ENCODE measurements around the gene TNFRSF18.

TNFRSF18 gene

DNA sequence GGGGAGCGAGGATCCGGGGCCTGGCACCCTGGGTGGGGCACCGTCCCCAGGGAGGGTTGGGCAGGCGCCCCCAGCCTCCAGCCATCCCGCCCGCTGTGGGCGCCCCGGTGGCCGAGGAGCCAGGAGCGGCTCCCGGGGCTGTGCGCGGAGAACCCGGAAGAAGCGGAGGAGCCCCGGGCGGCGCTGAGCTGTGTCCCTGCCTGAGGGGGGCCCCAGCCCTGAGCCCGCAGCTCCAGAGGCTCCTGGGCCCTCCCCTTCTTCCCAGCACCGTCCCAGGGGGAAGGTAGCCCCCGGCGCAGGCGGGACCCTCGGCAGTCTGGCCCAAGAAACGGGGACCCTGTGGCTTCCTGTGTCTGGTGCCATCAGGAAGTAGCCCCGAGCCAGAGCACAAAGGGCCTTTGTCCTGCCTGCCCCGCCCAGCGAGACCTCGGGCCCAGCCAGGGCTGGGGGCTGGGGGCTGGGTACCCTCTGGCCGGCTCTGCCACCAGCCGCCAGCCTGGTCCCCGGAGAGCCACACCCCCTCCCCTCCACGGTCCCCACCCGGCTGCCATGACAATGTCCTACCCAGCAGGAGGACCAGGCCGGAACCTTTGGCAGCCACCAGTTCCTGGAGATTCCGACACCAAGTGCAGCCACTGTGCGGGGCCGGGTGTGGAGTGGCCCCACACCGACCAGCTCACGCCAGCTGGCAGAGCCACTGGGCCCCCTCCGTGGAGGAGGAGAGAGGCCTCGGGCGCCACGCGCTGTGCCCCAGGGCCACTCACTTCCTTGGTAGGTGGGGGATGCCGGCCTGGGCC, 48.3 kb downstream of the TNFRSF18 start:
- Histone ChIP-seq H3K4me2 (ENCODE audit: low read length, poor library complexity, severe bottlenecking) (peak overlapping the region; percentile 86), H2BK12ac (ENCODE audit: low read length in 2 of 2) (peak overlapping the region; percentile 9 to 94), H3K18ac (ENCODE audit: low read depth in 1 of 2, low read length in 2 of 2) (peak overlapping the region; percentile 90 to 97), H3K4me1 (ENCODE audit: control insufficient read depth, insufficient read depth, low read depth, low read length) (peaks cover 40% of the 10 kb centered on the region), H3K79me1 (replicated peaks; ENCODE audit: low read length, poor library complexity, severe bottlenecking) (peaks cover 1% of the 10 kb centered on the region), H2BK120ac (ENCODE audit: low read depth, low read length) (peak overlapping the region; percentile 98), H3K27me3 (ENCODE audit: control insufficient read depth in 1 of 2, insufficient read depth in 1 of 2, low read length in 2 of 2) (peaks cover 0 to 23% of the 10 kb centered on the region in 2 experiments), H4K91ac (ENCODE audit: low read length) (peak overlapping the region; percentile 98), H2BK5ac (ENCODE audit: low read depth, low read length, poor library complexity, severe bottlenecking) (peak overlapping the region; percentile 68), H4K8ac (ENCODE audit: low read length) (peak overlapping the region; percentile 97), H3K27ac (ENCODE audit: low read length, poor library complexity, severe bottlenecking) (no peak overlapping the region), H3K36me3 (ENCODE audit: control insufficient read depth in 1 of 2, insufficient read depth in 2 of 2, low read depth in 1 of 2, low read length in 2 of 2) (peaks cover 0 to 15% of the 10 kb centered on the region in 2 experiments), H2AFZ (ENCODE audit: low read depth, low read length) (peak overlapping the region; percentile 47), H2BK15ac (ENCODE audit: low read depth, poor library complexity, severe bottlenecking) (peak overlapping the region; percentile 98), H3K4ac (ENCODE audit: low read depth in 1 of 2, low read length in 2 of 2) (peak overlapping the region; percentile 69 to 96), H3K4me3 (ENCODE audit: insufficient read depth in 1 of 2, low read depth in 1 of 2, low read length in 2 of 2) (peak overlapping the region; percentile 39 to 80), H3K9ac (ENCODE audit: low read length) (peak overlapping the region; percentile 89), H3K9me3 (ENCODE audit: control insufficient read depth, low read length) (no peaks in the 10 kb centered on the region), H3K23ac (ENCODE audit: low read length in 2 of 2) (peak overlapping the region in 1 of 2 experiments; percentile 46), H2AK5ac (ENCODE audit: low read length, severe bottlenecking) (peak overlapping the region; percentile 90), H3K14ac (ENCODE audit: low read length in 2 of 2) (peak overlapping the region in 1 of 2 experiments; percentile 95)
- DNase-seq: peak; percentile 37
- 38% methylated on average over 43 of the region's 46 CpGs for WGBS

DNA sequence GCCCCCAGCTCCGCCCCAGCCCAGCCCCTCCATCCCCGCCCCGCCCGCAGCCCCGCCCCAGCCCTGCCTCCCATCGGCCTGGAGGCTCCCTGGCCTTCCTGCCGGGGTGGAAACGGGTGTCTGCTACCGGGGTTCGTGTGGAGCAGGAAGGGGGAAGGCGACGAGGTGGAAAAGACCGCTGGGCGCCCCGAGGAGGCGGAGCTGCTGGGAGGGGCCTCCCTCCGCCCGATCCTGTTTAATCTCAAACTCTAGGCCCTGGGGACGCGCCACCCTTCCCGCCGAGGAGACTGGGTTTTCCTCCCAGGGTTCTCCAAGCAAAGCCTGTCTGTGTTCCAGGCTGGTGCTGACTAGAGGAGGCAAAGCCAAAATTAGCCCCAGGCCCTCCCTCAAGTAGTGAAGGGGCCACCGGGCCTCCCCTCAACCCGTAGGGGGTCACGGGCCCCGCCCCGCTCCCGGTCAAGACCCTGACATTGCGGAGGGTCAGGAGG, 48.9 kb downstream of the TNFRSF18 start:
- Histone ChIP-seq H3K14ac (ENCODE audit: low read length in 2 of 2) (peak overlapping the region in 1 of 2 experiments; percentile 91), H3K4ac (ENCODE audit: low read depth in 1 of 2, low read length in 2 of 2) (peak overlapping the region; percentile 69 to 96), H3K27ac (ENCODE audit: low read length, poor library complexity, severe bottlenecking) (peak overlapping the region; percentile 55), H4K91ac (ENCODE audit: low read length) (peak overlapping the region; percentile 98), H3K4me1 (ENCODE audit: control insufficient read depth, insufficient read depth, low read depth, low read length) (peaks cover 34% of the 10 kb centered on the region), H2AFZ (ENCODE audit: low read depth, low read length) (peak overlapping the region; percentile 36), H3K23ac (ENCODE audit: low read length in 2 of 2) (no peak overlapping the region), H3K9ac (ENCODE audit: low read length) (peak overlapping the region; percentile 89), H3K9me3 (ENCODE audit: control insufficient read depth, low read length) (no peaks in the 10 kb centered on the region), H2BK12ac (ENCODE audit: low read length in 2 of 2) (no peak overlapping the region), H3K27me3 (ENCODE audit: control insufficient read depth in 1 of 2, insufficient read depth in 1 of 2, low read length in 2 of 2) (peaks cover 0 to 16% of the 10 kb centered on the region in 2 experiments), H2AK5ac (ENCODE audit: low read length, severe bottlenecking) (peak overlapping the region; percentile 90), H3K4me2 (ENCODE audit: low read length, poor library complexity, severe bottlenecking) (peak overlapping the region; percentile 86), H3K4me3 (ENCODE audit: insufficient read depth in 1 of 2, low read depth in 1 of 2, low read length in 2 of 2) (peak overlapping the region; percentile 39 to 80), H3K36me3 (ENCODE audit: control insufficient read depth in 1 of 2, insufficient read depth in 2 of 2, low read depth in 1 of 2, low read length in 2 of 2) (peaks cover 0 to 15% of the 10 kb centered on the region in 2 experiments), H2BK15ac (ENCODE audit: low read depth, poor library complexity, severe bottlenecking) (peak overlapping the region; percentile 98), H2BK5ac (ENCODE audit: low read depth, low read length, poor library complexity, severe bottlenecking) (peak overlapping the region; percentile 68), H3K79me1 (replicated peaks; ENCODE audit: low read length, poor library complexity, severe bottlenecking) (no peaks in the 10 kb centered on the region), H3K18ac (ENCODE audit: low read depth in 1 of 2, low read length in 2 of 2) (peak overlapping the region; percentile 90 to 97), H2BK120ac (ENCODE audit: low read depth, low read length) (peak overlapping the region; percentile 98), H4K8ac (ENCODE audit: low read length) (peak overlapping the region; percentile 97)
- 4% methylated on average over 24 of the region's 29 CpGs for WGBS
- DNase-seq: peak; percentile 88

DNA sequence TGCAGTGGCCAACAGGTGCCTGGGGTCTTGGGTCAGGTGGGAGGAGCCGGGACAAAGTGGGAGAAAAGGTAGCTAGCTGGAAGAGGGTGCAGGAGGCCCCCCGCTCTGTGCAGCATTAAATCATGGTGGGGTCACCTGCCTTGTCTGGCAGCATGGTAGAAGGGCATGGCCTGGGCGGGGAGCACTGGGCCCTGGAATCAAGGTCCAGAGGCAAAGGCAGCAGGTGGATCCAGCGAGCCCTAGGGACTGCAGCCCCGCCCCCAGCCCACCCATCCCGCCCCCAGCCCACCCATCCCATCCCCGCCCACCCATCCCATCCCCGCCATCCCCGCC, 49.4 kb downstream of the TNFRSF18 start:
- no peak overlapping the region for H4K91ac ChIP-seq (ENCODE audit: low read length)
- DNase-seq: no peak
- H3K27me3 ChIP-seq (ENCODE audit: control insufficient read depth in 1 of 2, insufficient read depth in 1 of 2, low read length in 2 of 2): peaks cover 0 to 12% of the 10 kb centered on the region in 2 experiments
- no peak overlapping the region for H2BK15ac ChIP-seq (ENCODE audit: low read depth, poor library complexity, severe bottlenecking)
- no peaks in the 10 kb centered on the region for H3K79me1 ChIP-seq (replicated peaks; ENCODE audit: low read length, poor library complexity, severe bottlenecking)
- H4K8ac ChIP-seq (ENCODE audit: low read length): no peak overlapping the region
- no peak overlapping the region for H2BK120ac ChIP-seq (ENCODE audit: low read depth, low read length)
- H2BK12ac ChIP-seq (ENCODE audit: low read length in 2 of 2): no peak overlapping the region
- no peak overlapping the region for H3K23ac ChIP-seq (ENCODE audit: low read length in 2 of 2)
- H3K27ac ChIP-seq (ENCODE audit: low read length, poor library complexity, severe bottlenecking): no peak overlapping the region
- H3K18ac ChIP-seq (ENCODE audit: low read depth in 1 of 2, low read length in 2 of 2): no peak overlapping the region
- peaks cover 31% of the 10 kb centered on the region for H3K4me1 ChIP-seq (ENCODE audit: control insufficient read depth, insufficient read depth, low read depth, low read length)
- no peaks in the 10 kb centered on the region for H3K9me3 ChIP-seq (ENCODE audit: control insufficient read depth, low read length)
- no peak overlapping the region for H3K4me3 ChIP-seq (ENCODE audit: insufficient read depth in 1 of 2, low read depth in 1 of 2, low read length in 2 of 2)
- peaks cover 0 to 11% of the 10 kb centered on the region in 2 experiments for H3K36me3 ChIP-seq (ENCODE audit: control insufficient read depth in 1 of 2, insufficient read depth in 2 of 2, low read depth in 1 of 2, low read length in 2 of 2)
- 56% methylated on average over 1 of the region's 9 CpGs for WGBS
- no peak overlapping the region for H3K4me2 ChIP-seq (ENCODE audit: low read length, poor library complexity, severe bottlenecking)
- H3K9ac ChIP-seq (ENCODE audit: low read length): no peak overlapping the region
- no peak overlapping the region for H3K4ac ChIP-seq (ENCODE audit: low read depth in 1 of 2, low read length in 2 of 2)
- no peak overlapping the region for H2AFZ ChIP-seq (ENCODE audit: low read depth, low read length)
- H2AK5ac ChIP-seq (ENCODE audit: low read length, severe bottlenecking): no peak overlapping the region
- no peak overlapping the region for H2BK5ac ChIP-seq (ENCODE audit: low read depth, low read length, poor library complexity, severe bottlenecking)
- no peak overlapping the region for H3K14ac ChIP-seq (ENCODE audit: low read length in 2 of 2)
